HepG2 (cell line): ENCODE data around the gene ENO2. TPM values are rescaled to one million over a fixed set of nuclear protein-coding genes. Genes with fewer than 3 reads are reported as not detected.

Experiments
- ATAC-seq: fragments of 200-7000 bp; cut with Tn5 transposase; 3 replicates; pipeline ENCODE4 v1.9.1; 2020; ENCODE audit warnings: mild to moderate bottlenecking, moderate library complexity
- BruUV-seq: library from RNA; stranded (reverse); fragments of 400-500 nt; replicated peaks from 2 replicates; lab custom pipeline; 2021; lab: Mats Ljungman, UMichigan
- CTCF ChIA-PET: fragments of 300-600 bp; formaldehyde crosslinking; extraction: SDS; loops from one replicate; lab custom pipeline; 2021; ENCODE audit warnings: low total read pairs, inconsistent platforms, low intra/inter-chr PET ratio; lab: Yijun Ruan, JAX
- POLR2A ChIA-PET: fragments of 350-600 bp; sonication (Branson Sonifier 250); formaldehyde crosslinking; loops from one replicate; lab custom pipeline; 2020; ENCODE audit warnings: antibody characterized with exemption, inconsistent platforms; lab: Yijun Ruan, JAX
- DNase-seq: peaks from one replicate; pipeline ENCODE4 v3.0.0-alpha.2; 2015; ENCODE audit warnings: low spot score
- FAIRE-seq: peaks from 3 replicates; lab custom pipeline; 2011; peaks lifted over from hg19 to GRCh38; lab: Jason Lieb, UNC
- H2AFZ ChIP-seq: one replicate; pipeline ENCODE4 v1.6.1; 2011; ENCODE audit warnings: low read length, inconsistent platforms
- H3K27ac ChIP-seq: fragments of 300-600 bp; 3 replicates; pipeline ENCODE4 v1.8.0; 2011; ENCODE audit warnings: mixed run types, mild to moderate bottlenecking, mixed read lengths, low read length, inconsistent platforms; ENCODE audit not compliant: insufficient read depth; ENCODE audit errors: extremely low read length
- H3K27me3 ChIP-seq, 2 experiments: fragments of 200-600 bp in 1 of 2; 2 replicates in 1 of 2; 3 replicates in 1 of 2; pipeline versions ENCODE4 v1.6.0 to v1.8.0; 2011; ENCODE audit warnings: low read length in 2 of 2, mild to moderate bottlenecking in 2 of 2, moderate library complexity in 2 of 2, inconsistent platforms in 1 of 2; ENCODE audit not compliant: insufficient read depth in 2 of 2, control insufficient read depth in 1 of 2
- H3K36me3 ChIP-seq, 2 experiments: fragments of 200-600 bp in 1 of 2; replicated peaks in 1 of 2; 2 replicates in 1 of 2; 3 replicates in 1 of 2; pipeline versions ENCODE4 v1.5.1 to v1.8.0; 2011; ENCODE audit warnings: low read length in 2 of 2, inconsistent platforms in 1 of 2; ENCODE audit not compliant: insufficient read depth in 2 of 2, control insufficient read depth in 1 of 2
- H3K4me1 ChIP-seq: 2 replicates; pipeline ENCODE4 v1.5.1; 2012; ENCODE audit warnings: low read length, inconsistent platforms; ENCODE audit not compliant: insufficient read depth
- H3K4me2 ChIP-seq: 2 replicates; pipeline ENCODE4 v1.6.0; 2011; ENCODE audit warnings: low read depth, low read length, inconsistent platforms
- H3K4me3 ChIP-seq, 3 experiments: fragments of 200-600 bp in 1 of 3; sonication (generic), shearing (Covaris generic) in 1 of 3; replicated peaks in 1 of 3; 2 replicates each; pipeline ENCODE4 v1.5.1; 2011 to 2016; ENCODE audit warnings: low read length in 3 of 3, inconsistent platforms in 2 of 3, low read depth in 2 of 3, mild to moderate bottlenecking in 2 of 3, control low read depth in 1 of 3, mixed read lengths in 1 of 3; ENCODE audit not compliant: insufficient read depth in 1 of 3
- H3K79me2 ChIP-seq: one replicate; pipeline ENCODE4 v1.6.1; 2011; ENCODE audit warnings: low read length, inconsistent platforms; ENCODE audit not compliant: insufficient read depth
- H3K9ac ChIP-seq: 2 replicates; pipeline ENCODE4 v1.6.0; 2011; ENCODE audit warnings: mild to moderate bottlenecking, low read depth, low read length, inconsistent platforms; ENCODE audit not compliant: insufficient read depth
- H3K9me3 ChIP-seq: 2 replicates; pipeline ENCODE4 v1.5.1; 2012; ENCODE audit warnings: mild to moderate bottlenecking, low read length
- H4K20me1 ChIP-seq: 2 replicates; pipeline ENCODE4 v1.6.0; 2011; ENCODE audit warnings: inconsistent platforms, mild to moderate bottlenecking, low read length, moderate library complexity; ENCODE audit not compliant: insufficient read depth
- ETS1 ChIP-seq: sonication (generic); formaldehyde crosslinking; IDR thresholded peaks from 2 replicates; pipeline ENCODE4 v1.4.0; 2020; ENCODE audit warnings: missing genetic modification reagents
- NR0B2 ChIP-seq: sonication (generic); formaldehyde crosslinking; IDR thresholded peaks from 2 replicates; pipeline ENCODE4 v1.4.0; 2020; ENCODE audit warnings: mild to moderate bottlenecking, missing genetic modification reagents
- RBFOX2 ChIP-seq: fragments of 200-400 bp; formaldehyde crosslinking; IDR thresholded peaks from 2 replicates; pipeline ENCODE4 v1.6.1; 2017; ENCODE audit warnings: low read depth, mild to moderate bottlenecking, low read length
- SOX6 ChIP-seq, 2 experiments: fragments of 450-650 bp in 1 of 2; sonication (generic) in 1 of 2; formaldehyde crosslinking in 1 of 2; IDR thresholded peaks; 2 replicates each; pipeline versions ENCODE4 v1.4.0 to v1.6.1; 2017 to 2020; ENCODE audit warnings: antibody characterized with exemption in 1 of 2, mild to moderate bottlenecking in 1 of 2, missing genetic modification reagents in 1 of 2
- SPEN ChIP-seq: sonication (generic); formaldehyde crosslinking; IDR thresholded peaks from 2 replicates; pipeline ENCODE4 v1.5.1; 2020; ENCODE audit warnings: low read depth, mild to moderate bottlenecking, missing genetic modification reagents
- ZFP36 ChIP-seq: fragments of 150-350 bp; IDR thresholded peaks from 2 replicates; pipeline ENCODE4 v1.6.1; 2018; ENCODE audit warnings: borderline replicate concordance, low read length, low read depth; ENCODE audit not compliant: partially characterized antibody
- ZNF547 ChIP-seq: sonication (generic); formaldehyde crosslinking; IDR thresholded peaks from 2 replicates; pipeline ENCODE4 v1.5.1; 2020; ENCODE audit warnings: mild to moderate bottlenecking, missing genetic modification reagents
- WGBS: methylation state at CpG from one replicate; pipeline ENCODE4 v1.1.6; 2017; ENCODE audit warnings: low lambda C conversion rate; 5-methylcytosine and 5-hydroxymethylcytosine counted together
- in situ Hi-C: cut with HindIII; loops from 2 replicates; pipeline ENCODE4 v1.10.0; 2017; ENCODE audit warnings: low pct_unique_long_range_greater_than_20kb; ENCODE audit not compliant: extremely low pct_ligation_motif_present
- intact Hi-C: fragments of 100-400 bp; cut with micrococcal nuclease; formaldehyde crosslinking; loops from one replicate; pipeline ENCODE4 v1.10.0; 2022; ENCODE audit not compliant: unreplicated experiment
- polyA plus RNA-seq, 8 experiments: library from polyadenylated mRNA; depleted of rRNA in 3 of 8; stranded (reverse) in 7 of 8; unstranded in 1 of 8; fragments of >200 nt; fragmentation: Illumina TruSeq in 4 of 8; extraction: Trizol in 4 of 8; gene quantifications; 2 replicates each; pipeline versions ENCODE4 v1.2.1 to v1.2.3, GENCODE V29; 2011 to 2016; ENCODE audit warnings: low read depth in 4 of 8, missing spikeins in 1 of 8, mixed read lengths in 1 of 8; ENCODE audit not compliant: insufficient read depth in 1 of 8
- total RNA-seq, 5 experiments: library from RNA; depleted of rRNA; stranded (reverse); fragments of >200 nt; fragmentation: Illumina TruSeq; extraction: Trizol; gene quantifications; 2 replicates each; pipeline ENCODE4 v1.2.3, GENCODE V29; 2016; ENCODE audit warnings: low read depth in 1 of 5

The ENO2 gene
- total and polyA plus RNA-seq, 2 of the 13 experiments (the other 11 are each of a cell fraction or from before 2014, with no cell fraction given), result 19.3 to 136 TPM

GRCh38 chr12:6965714-6966113 lies 51.3 kb downstream of the ENO2 start:
- no peaks in the 10 kb centered on the region; the same call in 1 of the 2 replicates for H4K20me1 ChIP-seq
- ATAC-seq (no peak), DNase-seq (no peak), FAIRE-seq (no peak)
- no peak overlapping the region for H3K9ac ChIP-seq
- no peaks in the 10 kb centered on the region; a peak in 1 of 5 replicates for H3K27me3 ChIP-seq
- 96% methylated on average over 4 of the region's 4 CpGs for WGBS
- peaks cover 26% of the 10 kb centered on the region for H3K79me2 ChIP-seq
- H3K4me3 ChIP-seq, result no peak overlapping the region
- in situ Hi-C loops (no loop called here), intact Hi-C loops (no loop called here)
- no peaks in the 10 kb centered on the region for H3K9me3 ChIP-seq
- no TSS peak for BruUV-seq
- peaks cover 22 to 38% of the 10 kb centered on the region in 2 experiments for H3K36me3 ChIP-seq
- TF ChIP-seq SPEN (CRISPR knock-in tag) (no peak), RBFOX2 (0 out of 2 replicates have a peak, but pooled peaks have one; percentile 3), SOX6 (IDR thresholded peaks at IDR 0.05) (no peak), SOX6 (CRISPR knock-in tag; IDR thresholded peaks at IDR 0.05) (no peak), ETS1 (CRISPR knock-in tag) (no peak), ZFP36 (no peak), ZNF547 (CRISPR knock-in tag) (no peak), NR0B2 (CRISPR knock-in tag) (no peak)
- H3K4me1 ChIP-seq, result peaks cover 57% of the 10 kb centered on the region
- peak overlapping the region; percentile 26 for H3K27ac ChIP-seq
- CTCF ChIA-PET, result interaction anchor here (0.6 to 2.1 kb wide), 6 partner anchors 19 to 228 kb away, joined by 3 to 15 read pairs (median 5); partner anchors contain the start of genes C12orf57 and RNU7-1
- no peak overlapping the region for H2AFZ ChIP-seq
- H3K4me2 ChIP-seq, result no peak overlapping the region
- POLR2A ChIA-PET, result interaction anchor here (1.1 kb wide), 1 partner anchor 19 kb away, joined by 4 read pairs; no protein-coding TSS in a partner anchor
